GM12872 (cell line): ENCODE measurements around the gene NTN4.

Experiments
- CTCF ChIP-seq: IDR thresholded peaks from 3 replicates; pipeline ENCODE4 v1.5.1; 2011; ENCODE audit warnings: low read depth, mild to moderate bottlenecking, low read length, moderate library complexity; ENCODE audit not compliant: insufficient read depth

Gene NTN4

GRCh38 chr12:95760371-95760770 lies 30.2 kb downstream of the NTN4 start:
- no peak for TF ChIP-seq CTCF

- TF ChIP-seq CTCF: no peak
Measured at GRCh38 chr12:95759718-95760117, 30.8 kb downstream of the NTN4 start.

GRCh38 chr12:95759039-95759438 lies 31.5 kb downstream of the NTN4 start:
- TF ChIP-seq CTCF: no peak

- TF ChIP-seq CTCF: no peak
Measured at GRCh38 chr12:95756362-95756761, 34.2 kb downstream of the NTN4 start.

- no peak for TF ChIP-seq CTCF
Measured at GRCh38 chr12:95755261-95755865, 35.2 kb downstream of the NTN4 start.

GRCh38 chr12:95742586-95742985 lies 48.0 kb downstream of the NTN4 start:
- no peak for TF ChIP-seq CTCF

- no peak for TF ChIP-seq CTCF
Measured at GRCh38 chr12:95741635-95742034, 48.9 kb downstream of the NTN4 start.
